Measurements from ENCODE around the gene KCTD5. TPM values are rescaled to one million over a fixed set of nuclear protein-coding genes. Genes with fewer than 3 reads are reported as not detected.

The KCTD5 gene
- total and polyA plus RNA-seq, 2 of the 8 experiments (the other 6 are each of a cell fraction or from before 2014, with no cell fraction given) = 26.6 to 31.8 TPM

GRCh38 chr16:2702871-2703745 lies 20.8 kb downstream of the KCTD5 start:
- no peak for DNase-seq (ENCODE audit: low read depth in 1 of 2, low spot score in 2 of 2)
- Histone ChIP-seq H4K20me1 (replicated peaks in 1 of 2; ENCODE audit: control insufficient read depth in 1 of 2, insufficient read depth in 2 of 2, low read length in 2 of 2) (peaks cover 0 to 21% of the 10 kb centered on the region in 2 experiments), H4K5ac (ENCODE audit: insufficient read length, low read depth, low read length) (no peak overlapping the region), H2BK5ac (ENCODE audit: low read depth, low read length) (no peak overlapping the region), H3K4me3 (ENCODE audit: extremely low read depth in 1 of 4, insufficient read depth in 2 of 4, low read depth in 3 of 4, low read length in 4 of 4) (no peak overlapping the region), H3K14ac (ENCODE audit: insufficient read length) (no peak overlapping the region), H3K79me1 (ENCODE audit: low read depth, low read length) (no peaks in the 10 kb centered on the region), H3K4me1 (replicated peaks in 1 of 4; ENCODE audit: control insufficient read depth in 3 of 4, insufficient read depth in 4 of 4, low read length in 3 of 4) (no peaks in the 10 kb centered on the region), H4K8ac (ENCODE audit: extremely low read depth, insufficient read depth, low read length) (no peak overlapping the region), H2BK120ac (replicated peaks; ENCODE audit: low read depth, low read length) (no peak overlapping the region), H3K23ac (ENCODE audit: insufficient read length) (no peak overlapping the region), H3K27me3 (replicated peaks in 1 of 4; ENCODE audit: control insufficient read depth in 3 of 4, extremely low read depth in 1 of 4, insufficient read depth in 3 of 4, low read length in 3 of 4) (no peaks in the 10 kb centered on the region), H3K9ac (replicated peaks in 1 of 4; ENCODE audit: extremely low read depth in 1 of 4, low read depth in 3 of 4, low read length in 3 of 4) (no peak overlapping the region), H3K9me3 (ENCODE audit: insufficient read depth in 2 of 2, low read depth in 1 of 2, low read length in 1 of 2) (no peaks in the 10 kb centered on the region), H3K18ac (ENCODE audit: extremely low read depth, low read length) (no peak overlapping the region), H3K4me2 (ENCODE audit: insufficient read depth in 1 of 2, low read depth in 2 of 2, low read length in 2 of 2) (no peak overlapping the region), H3K4ac (replicated peaks; ENCODE audit: insufficient read length, low read depth, low read length) (no peak overlapping the region), H3K79me2 (ENCODE audit: control insufficient read depth in 1 of 2, insufficient read depth in 2 of 2, low read length in 2 of 2) (no peaks in the 10 kb centered on the region), H2AK5ac (ENCODE audit: low read depth, low read length) (no peak overlapping the region), H3K56ac (replicated peaks; ENCODE audit: insufficient read length, low read depth, low read length) (no peak overlapping the region), H3K36me3 (ENCODE audit: control insufficient read depth in 2 of 4, insufficient read depth in 4 of 4, low read length in 3 of 4) (peaks cover 4 to 29% (median 18%) of the 10 kb centered on the region in 4 experiments; a peak in 5 of 8 replicates), H3K27ac (ENCODE audit: low read depth, low read length) (no peak overlapping the region), H2AFZ (ENCODE audit: low read length) (no peak overlapping the region), H4K91ac (replicated peaks; ENCODE audit: insufficient read length, low read length) (no peak overlapping the region), H2BK20ac (ENCODE audit: low read length) (no peak overlapping the region), H3K23me2 (ENCODE audit: low read depth, low read length) (no peaks in the 10 kb centered on the region), H2BK15ac (ENCODE audit: low read length) (no peak overlapping the region), H2BK12ac (ENCODE audit: low read depth, low read length) (no peak overlapping the region)
- WGBS, 2 experiments (ENCODE audit: extremely low coverage in 1 of 2, insufficient coverage in 1 of 2, insufficient read length in 1 of 2, insufficient replicate concordance in 2 of 2, low coverage in 1 of 2, low lambda C conversion rate in 2 of 2, missing lambda C conversion rate in 1 of 2) = 93% methylated on average over 24 of the region's 28 CpGs; no CpG with 5 or more reads in 1 of the 2 experiments
- POLR2A ChIA-PET (ENCODE audit: partially characterized antibody) = interaction anchor here (0.8 to 2.1 kb wide), 6 partner anchors 9 to 64 kb away, joined by 3 to 9 read pairs (median 4); partner anchors contain the start of gene KCTD5
- no peak for FAIRE-seq
- no peak for TF ChIP-seq JUN (IDR thresholded peaks at IDR 0.05; ENCODE audit: low read depth, low read length)
- no peak for TF ChIP-seq GTF2F1 (IDR thresholded peaks at IDR 0.05; ENCODE audit: borderline replicate concordance, low read depth, low read length)
- no peak for TF ChIP-seq ASH2L (IDR thresholded peaks at IDR 0.05; ENCODE audit: low read length)
- no peak for TF ChIP-seq SUZ12 (IDR thresholded peaks at IDR 0.05; ENCODE audit: low read length)
- TF ChIP-seq TBP (IDR thresholded peaks at IDR 0.05; ENCODE audit: low read depth, low read length) = no peak
- TF ChIP-seq RBBP5 (IDR thresholded peaks at IDR 0.05; ENCODE audit: borderline replicate concordance, low read depth, low read length) = no peak
- no peak for TF ChIP-seq TAF1 (IDR thresholded peaks at IDR 0.05; ENCODE audit: low read depth, low read length)
- no peak for TF ChIP-seq BRCA1 (IDR thresholded peaks at IDR 0.05; ENCODE audit: low read depth, low read length)
- no peak for TF ChIP-seq TCF12 (IDR thresholded peaks at IDR 0.05; ENCODE audit: low read depth, low read length)
- TF ChIP-seq RAD21 (IDR thresholded peaks at IDR 0.05 in 1 of 2, conservative IDR thresholded peaks at IDR 0.05 in 1 of 2; ENCODE audit: low read depth in 2 of 2, low read length in 2 of 2) = no peak
- CTCF ChIA-PET (ENCODE audit: partially characterized antibody) = interaction anchor here (1.5 to 2.2 kb wide), 2 partner anchors 11 kb away, joined by 4 to 6 read pairs; no protein-coding TSS in a partner anchor
